Measurements from ENCODE around the gene MYO1E. TPM values are rescaled to one million over a fixed set of nuclear protein-coding genes. Genes with fewer than 3 reads are reported as not detected.

Gene MYO1E
- total RNA-seq, 1 experiment from 2014 or later: 68.8 TPM

- DNase-seq: no peak
- peaks cover 16% of the 10 kb centered on the region for H3K4me1 ChIP-seq (ENCODE audit: insufficient read depth, low read length)
- intact Hi-C loops (cut with micrococcal nuclease): no loop called here
- no peaks in the 10 kb centered on the region for H3K9me3 ChIP-seq (ENCODE audit: low read length)
- no peak for TF ChIP-seq EZH2 (IDR thresholded peaks at IDR 0.05; ENCODE audit: low read length, unreplicated experiment)
- TF ChIP-seq, protein P1, sequence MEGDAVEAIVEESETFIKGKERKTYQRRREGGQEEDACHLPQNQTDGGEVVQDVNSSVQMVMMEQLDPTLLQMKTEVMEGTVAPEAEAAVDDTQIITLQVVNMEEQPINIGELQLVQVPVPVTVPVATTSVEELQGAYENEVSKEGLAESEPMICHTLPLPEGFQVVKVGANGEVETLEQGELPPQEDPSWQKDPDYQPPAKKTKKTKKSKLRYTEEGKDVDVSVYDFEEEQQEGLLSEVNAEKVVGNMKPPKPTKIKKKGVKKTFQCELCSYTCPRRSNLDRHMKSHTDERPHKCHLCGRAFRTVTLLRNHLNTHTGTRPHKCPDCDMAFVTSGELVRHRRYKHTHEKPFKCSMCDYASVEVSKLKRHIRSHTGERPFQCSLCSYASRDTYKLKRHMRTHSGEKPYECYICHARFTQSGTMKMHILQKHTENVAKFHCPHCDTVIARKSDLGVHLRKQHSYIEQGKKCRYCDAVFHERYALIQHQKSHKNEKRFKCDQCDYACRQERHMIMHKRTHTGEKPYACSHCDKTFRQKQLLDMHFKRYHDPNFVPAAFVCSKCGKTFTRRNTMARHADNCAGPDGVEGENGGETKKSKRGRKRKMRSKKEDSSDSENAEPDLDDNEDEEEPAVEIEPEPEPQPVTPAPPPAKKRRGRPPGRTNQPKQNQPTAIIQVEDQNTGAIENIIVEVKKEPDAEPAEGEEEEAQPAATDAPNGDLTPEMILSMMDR (conservative IDR thresholded peaks at IDR 0.05; ENCODE audit: low read depth, low read length): no peak
- TF ChIP-seq EZH2phosphoT487 (IDR thresholded peaks at IDR 0.05; ENCODE audit: borderline replicate concordance, low read length): no peak
- H3K36me3 ChIP-seq (ENCODE audit: low read depth, low read length): no peaks in the 10 kb centered on the region
- no peaks in the 10 kb centered on the region for H3F3A ChIP-seq (ENCODE audit: low read length, unreplicated experiment)
- ChIA-PET CTCF (no interaction called here), POLR2A (ENCODE audit: unreplicated experiment) (no interaction called here)
- no peak overlapping the region for H3K4me3 ChIP-seq (ENCODE audit: low read length)
- no peaks in the 10 kb centered on the region for H3K9me2 ChIP-seq (replicated peaks; ENCODE audit: low read length)
- H3K79me2 ChIP-seq (ENCODE audit: low read length): peaks cover 93% of the 10 kb centered on the region
- H3K27ac ChIP-seq (ENCODE audit: low read length): no peak overlapping the region
- no peak overlapping the region for H2AFZ ChIP-seq (ENCODE audit: low read length)
- H3K27me3 ChIP-seq (ENCODE audit: low read length): no peaks in the 10 kb centered on the region
- no peak for ATAC-seq
- no peak overlapping the region for H3K9ac ChIP-seq (ENCODE audit: low read length)
- no TSS peak for BruUV-seq (replicated peaks)
- H3K4me2 ChIP-seq (ENCODE audit: low read length): no peak overlapping the region
- H4K20me1 ChIP-seq (ENCODE audit: low read length): no peaks in the 10 kb centered on the region
Measured at GRCh38 chr15:59345326-59345725, 27.3 kb downstream of the MYO1E start.

- Histone ChIP-seq H3K9me2 (replicated peaks; ENCODE audit: low read length) (no peaks in the 10 kb centered on the region), H3K4me1 (ENCODE audit: insufficient read depth, low read length) (peaks cover 7% of the 10 kb centered on the region; the same call in 1 of the 2 replicates), H3K27me3 (ENCODE audit: low read length) (no peaks in the 10 kb centered on the region), H3K79me2 (ENCODE audit: low read length) (peaks cover 95% of the 10 kb centered on the region), H3K9ac (ENCODE audit: low read length) (no peak overlapping the region), H3K4me2 (ENCODE audit: low read length) (no peak overlapping the region), H3K36me3 (ENCODE audit: low read depth, low read length) (no peaks in the 10 kb centered on the region), H3K27ac (ENCODE audit: low read length) (no peak overlapping the region), H4K20me1 (ENCODE audit: low read length) (no peaks in the 10 kb centered on the region), H3K4me3 (ENCODE audit: low read length) (no peak overlapping the region), H3K9me3 (ENCODE audit: low read length) (no peaks in the 10 kb centered on the region), H3F3A (ENCODE audit: low read length, unreplicated experiment) (no peaks in the 10 kb centered on the region), H2AFZ (ENCODE audit: low read length) (no peak overlapping the region)
- no peak for ATAC-seq
- DNase-seq: no peak
- no TSS peak for BruUV-seq (replicated peaks)
- no peak for TF ChIP-seq EZH2 (IDR thresholded peaks at IDR 0.05; ENCODE audit: low read length, unreplicated experiment)
- TF ChIP-seq, protein P1 (conservative IDR thresholded peaks at IDR 0.05; ENCODE audit: low read depth, low read length): no peak
- no peak for TF ChIP-seq EZH2phosphoT487 (IDR thresholded peaks at IDR 0.05; ENCODE audit: borderline replicate concordance, low read length)
- intact Hi-C loops (cut with micrococcal nuclease): no loop called here
- ChIA-PET POLR2A (ENCODE audit: unreplicated experiment) (no interaction called here), CTCF (no interaction called here)
Measured at GRCh38 chr15:59344311-59344710, 28.4 kb downstream of the MYO1E start.

- POLR2A ChIA-PET (ENCODE audit: unreplicated experiment): no interaction called here
- peaks cover 87% of the 10 kb centered on the region for H3K79me2 ChIP-seq (ENCODE audit: low read length)
- BruUV-seq (replicated peaks): no TSS peak
- intact Hi-C loops (cut with micrococcal nuclease): no loop called here
- H3K9me2 ChIP-seq (replicated peaks; ENCODE audit: low read length): no peaks in the 10 kb centered on the region
- no peak overlapping the region for H3K27ac ChIP-seq (ENCODE audit: low read length)
- no peaks in the 10 kb centered on the region for H3K36me3 ChIP-seq (ENCODE audit: low read depth, low read length)
- H3F3A ChIP-seq (ENCODE audit: low read length, unreplicated experiment): no peaks in the 10 kb centered on the region
- no peak for ATAC-seq
- TF ChIP-seq EZH2 (IDR thresholded peaks at IDR 0.05; ENCODE audit: low read length, unreplicated experiment) (no peak), EZH2phosphoT487 (IDR thresholded peaks at IDR 0.05; ENCODE audit: borderline replicate concordance, low read length) (no peak)
- TF ChIP-seq, protein P1 (conservative IDR thresholded peaks at IDR 0.05; ENCODE audit: low read depth, low read length): no peak
- CTCF ChIA-PET: no interaction called here
- H3K27me3 ChIP-seq (ENCODE audit: low read length): no peaks in the 10 kb centered on the region
- H2AFZ ChIP-seq (ENCODE audit: low read length): no peak overlapping the region
- H3K9ac ChIP-seq (ENCODE audit: low read length): no peak overlapping the region
- H3K4me3 ChIP-seq (ENCODE audit: low read length): no peak overlapping the region
- no peak for DNase-seq
- H4K20me1 ChIP-seq (ENCODE audit: low read length): no peaks in the 10 kb centered on the region
- no peak overlapping the region for H3K4me2 ChIP-seq (ENCODE audit: low read length)
- no peaks in the 10 kb centered on the region for H3K4me1 ChIP-seq (ENCODE audit: insufficient read depth, low read length)
- no peaks in the 10 kb centered on the region for H3K9me3 ChIP-seq (ENCODE audit: low read length)
Measured at GRCh38 chr15:59340325-59340724, 32.3 kb downstream of the MYO1E start.
